Measurements from ENCODE around the gene LHFPL3.

DNA sequence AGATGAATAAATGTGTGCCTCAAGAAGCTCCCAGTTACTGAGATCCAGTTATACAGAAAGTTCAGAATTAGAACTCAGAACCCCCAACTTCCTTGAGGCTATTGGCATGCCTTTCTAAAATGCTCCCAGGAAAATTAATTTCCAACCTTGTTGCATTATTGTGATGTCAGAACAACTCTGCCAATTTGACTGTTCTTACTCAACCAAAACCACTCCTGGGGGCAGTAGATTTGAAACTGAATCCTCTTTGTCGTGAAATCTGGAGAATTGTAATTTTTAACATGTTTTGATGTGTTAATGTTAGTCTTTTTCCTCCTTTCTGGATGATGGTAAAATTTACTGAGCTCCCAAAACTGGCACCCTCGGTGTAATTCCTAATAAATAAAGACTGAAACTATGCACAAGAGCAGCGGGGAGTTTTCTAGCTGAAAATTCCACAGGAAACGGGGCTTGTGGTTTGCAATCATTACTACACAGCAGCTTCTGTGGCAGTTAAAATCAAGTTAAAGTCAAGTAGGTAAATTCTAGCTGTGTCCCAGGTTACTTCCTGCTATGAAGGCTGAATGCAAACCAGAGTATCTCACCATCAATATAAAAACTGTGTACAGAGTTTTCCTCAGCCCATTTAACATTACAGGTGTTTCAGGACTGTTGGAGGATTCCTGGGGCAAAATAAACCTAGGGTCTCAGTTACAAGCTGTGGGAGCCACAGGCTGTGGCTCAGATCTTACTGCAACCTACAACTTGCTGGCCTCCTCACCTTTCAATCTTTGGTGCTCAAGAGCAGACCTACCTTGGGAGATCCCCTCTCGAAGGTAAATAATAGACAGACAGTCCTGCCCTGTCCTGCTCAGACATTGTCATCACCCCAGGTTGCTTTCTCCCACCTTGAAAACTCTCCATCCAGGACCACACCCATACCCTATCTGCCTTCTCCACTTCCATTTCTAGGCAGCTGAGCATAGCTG lies 529.3 kb downstream of the LHFPL3 start:
- no peak for TF ChIP-seq POLR2A (IDR thresholded peaks at IDR 0.05)
- TF ChIP-seq, protein P1, sequence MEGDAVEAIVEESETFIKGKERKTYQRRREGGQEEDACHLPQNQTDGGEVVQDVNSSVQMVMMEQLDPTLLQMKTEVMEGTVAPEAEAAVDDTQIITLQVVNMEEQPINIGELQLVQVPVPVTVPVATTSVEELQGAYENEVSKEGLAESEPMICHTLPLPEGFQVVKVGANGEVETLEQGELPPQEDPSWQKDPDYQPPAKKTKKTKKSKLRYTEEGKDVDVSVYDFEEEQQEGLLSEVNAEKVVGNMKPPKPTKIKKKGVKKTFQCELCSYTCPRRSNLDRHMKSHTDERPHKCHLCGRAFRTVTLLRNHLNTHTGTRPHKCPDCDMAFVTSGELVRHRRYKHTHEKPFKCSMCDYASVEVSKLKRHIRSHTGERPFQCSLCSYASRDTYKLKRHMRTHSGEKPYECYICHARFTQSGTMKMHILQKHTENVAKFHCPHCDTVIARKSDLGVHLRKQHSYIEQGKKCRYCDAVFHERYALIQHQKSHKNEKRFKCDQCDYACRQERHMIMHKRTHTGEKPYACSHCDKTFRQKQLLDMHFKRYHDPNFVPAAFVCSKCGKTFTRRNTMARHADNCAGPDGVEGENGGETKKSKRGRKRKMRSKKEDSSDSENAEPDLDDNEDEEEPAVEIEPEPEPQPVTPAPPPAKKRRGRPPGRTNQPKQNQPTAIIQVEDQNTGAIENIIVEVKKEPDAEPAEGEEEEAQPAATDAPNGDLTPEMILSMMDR (IDR thresholded peaks at IDR 0.05), result no peak

Data from Peyer's patch (tissue), 4 donors.